Ascending aorta (tissue), 2 donors: ENCODE data around the gene ARF3. TPM values are rescaled to one million over a fixed set of nuclear protein-coding genes. Genes with fewer than 3 reads are reported as not detected.

Source experiments
- DNase-seq, 2 donors: peaks; one replicate each; pipeline ENCODE4 v3.0.0-alpha.2; 2019; ENCODE audit warnings: low spot score in 2 of 2
- H3K27ac ChIP-seq, 2 donors: fragments of 200-600 bp; sonication (generic); one replicate each; pipeline ENCODE4 v1.5.1; 2016 to 2017; ENCODE audit warnings: mild to moderate bottlenecking in 1 of 2
- H3K27me3 ChIP-seq: fragments of 200-600 bp; sonication (generic); one replicate; pipeline ENCODE4 v1.5.1; 2017
- H3K36me3 ChIP-seq, 2 donors: fragments of 200-600 bp; sonication (generic); one replicate each; pipeline ENCODE4 v1.5.1; 2016
- H3K4me1 ChIP-seq, 2 donors: fragments of 200-600 bp; sonication (generic); one replicate each; pipeline ENCODE4 v1.5.1; 2016 to 2017; ENCODE audit warnings: mild to moderate bottlenecking in 1 of 2
- H3K4me3 ChIP-seq, 2 donors: fragments of 200-600 bp; sonication (generic); one replicate each; pipeline ENCODE4 v1.5.1; 2016 to 2017; ENCODE audit warnings: mild to moderate bottlenecking in 1 of 2
- H3K9me3 ChIP-seq, 2 donors: fragments of 200-600 bp; sonication (generic); one replicate each; pipeline ENCODE4 v1.5.1; 2016
- intact Hi-C: fragments of 100-400 bp; cut with DNase I; formaldehyde crosslinking; loops from one replicate; pipeline ENCODE4 v1.15.1; 2023
- total RNA-seq: library from RNA; depleted of rRNA; stranded (reverse); fragments of >200 nt; gene quantifications from one replicate; pipeline ENCODE4 v1.1.0, GENCODE V29; 2016
- TF ChIP-seq, protein P1 (sequence below), 3 experiments: fragments of 200-600 bp in 2 of 3; fragments of 450-650 bp in 1 of 3; sonication (generic) in 2 of 3; IDR thresholded peaks; one replicate each; pipeline ENCODE4 v1.5.1; 2016 to 2019; ENCODE audit warnings: antibody characterized with exemption in 3 of 3, mild to moderate bottlenecking in 1 of 3, moderate library complexity in 1 of 3

ARF3 gene
- total RNA-seq, 1 donor from 2014 or later = 68.4 TPM

DNA sequence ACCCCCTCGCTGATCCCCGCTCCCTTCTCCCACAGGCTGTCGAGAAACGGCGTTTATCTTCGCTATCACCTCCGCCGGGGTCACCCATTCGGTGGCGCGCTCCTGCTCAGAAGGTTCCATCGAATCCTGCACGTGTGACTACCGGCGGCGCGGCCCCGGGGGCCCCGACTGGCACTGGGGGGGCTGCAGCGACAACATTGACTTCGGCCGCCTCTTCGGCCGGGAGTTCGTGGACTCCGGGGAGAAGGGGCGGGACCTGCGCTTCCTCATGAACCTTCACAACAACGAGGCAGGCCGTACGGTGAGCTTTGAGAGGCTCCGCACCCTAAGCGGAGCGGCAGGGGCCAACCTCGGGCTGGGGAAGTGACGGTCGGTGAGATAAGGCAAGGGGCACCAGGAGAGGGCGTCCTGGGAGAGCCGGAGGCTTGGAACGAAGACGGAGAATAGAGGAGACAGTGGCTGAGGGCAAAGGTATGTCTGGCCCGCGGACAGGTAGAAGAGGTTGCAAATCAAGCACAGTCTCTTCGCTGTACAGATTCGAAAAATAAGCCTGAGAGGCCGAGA is 23.2 kb upstream of the ARF3 start:
- intact Hi-C loops = no loop called here
- Histone ChIP-seq H3K4me3 (peak overlapping the region; percentile 43 to 60), H3K27me3 (peaks cover 27% of the 10 kb centered on the region), H3K9me3 (no peaks in the 10 kb centered on the region), H3K27ac (no peak overlapping the region), H3K4me1 (peaks cover 25 to 32% of the 10 kb centered on the region in 2 donors), H3K36me3 (no peaks in the 10 kb centered on the region)
- TF ChIP-seq, protein P1, sequence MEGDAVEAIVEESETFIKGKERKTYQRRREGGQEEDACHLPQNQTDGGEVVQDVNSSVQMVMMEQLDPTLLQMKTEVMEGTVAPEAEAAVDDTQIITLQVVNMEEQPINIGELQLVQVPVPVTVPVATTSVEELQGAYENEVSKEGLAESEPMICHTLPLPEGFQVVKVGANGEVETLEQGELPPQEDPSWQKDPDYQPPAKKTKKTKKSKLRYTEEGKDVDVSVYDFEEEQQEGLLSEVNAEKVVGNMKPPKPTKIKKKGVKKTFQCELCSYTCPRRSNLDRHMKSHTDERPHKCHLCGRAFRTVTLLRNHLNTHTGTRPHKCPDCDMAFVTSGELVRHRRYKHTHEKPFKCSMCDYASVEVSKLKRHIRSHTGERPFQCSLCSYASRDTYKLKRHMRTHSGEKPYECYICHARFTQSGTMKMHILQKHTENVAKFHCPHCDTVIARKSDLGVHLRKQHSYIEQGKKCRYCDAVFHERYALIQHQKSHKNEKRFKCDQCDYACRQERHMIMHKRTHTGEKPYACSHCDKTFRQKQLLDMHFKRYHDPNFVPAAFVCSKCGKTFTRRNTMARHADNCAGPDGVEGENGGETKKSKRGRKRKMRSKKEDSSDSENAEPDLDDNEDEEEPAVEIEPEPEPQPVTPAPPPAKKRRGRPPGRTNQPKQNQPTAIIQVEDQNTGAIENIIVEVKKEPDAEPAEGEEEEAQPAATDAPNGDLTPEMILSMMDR (IDR thresholded peaks at IDR 0.05) = no peak
- no peak for DNase-seq

DNA sequence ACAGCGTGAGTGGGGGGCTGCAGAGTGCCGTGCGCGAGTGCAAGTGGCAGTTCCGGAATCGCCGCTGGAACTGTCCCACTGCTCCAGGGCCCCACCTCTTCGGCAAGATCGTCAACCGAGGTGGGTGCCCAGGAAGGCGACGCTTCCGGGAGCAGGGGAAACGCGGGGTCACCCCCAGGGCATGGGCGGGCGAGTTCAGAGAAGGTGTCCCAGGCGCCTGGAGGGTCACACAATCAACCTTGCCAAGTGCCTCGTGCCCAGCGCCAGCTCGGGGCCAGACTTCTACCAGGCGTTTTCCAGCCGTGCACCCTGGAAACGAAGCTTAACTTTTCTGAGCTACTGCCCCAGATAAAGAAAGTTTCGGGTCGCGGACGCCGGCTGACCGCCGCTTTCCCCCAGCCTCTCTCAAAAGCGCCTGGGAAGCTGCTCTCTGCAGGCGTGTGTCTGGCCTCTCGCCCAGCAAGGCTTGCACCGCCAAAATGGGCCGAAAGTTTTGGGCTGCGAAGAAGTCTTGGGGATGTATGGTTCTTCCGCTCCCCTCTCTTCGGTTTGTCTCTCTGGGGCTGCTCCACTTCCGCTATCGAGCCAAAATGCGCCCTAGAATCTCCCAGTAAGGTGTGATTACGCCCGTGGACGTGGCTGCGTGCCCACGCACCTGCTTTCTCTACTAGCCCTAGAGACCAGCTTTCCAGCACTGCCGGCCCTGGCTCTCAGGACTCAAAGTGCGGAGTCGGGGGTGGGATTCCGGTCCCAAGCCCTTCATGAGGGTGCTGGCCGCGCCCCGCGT is 22.5 kb upstream of the ARF3 start:
- no peaks in the 10 kb centered on the region for H3K9me3 ChIP-seq
- DNase-seq = no peak
- no peak overlapping the region for H3K27ac ChIP-seq
- peaks cover 25 to 29% of the 10 kb centered on the region in 2 donors for H3K4me1 ChIP-seq
- no peaks in the 10 kb centered on the region for H3K36me3 ChIP-seq
- peaks cover 27% of the 10 kb centered on the region for H3K27me3 ChIP-seq
- intact Hi-C loops = no loop called here
- peak overlapping the region; percentile 43 to 60 for H3K4me3 ChIP-seq
- TF ChIP-seq, protein P1 (IDR thresholded peaks at IDR 0.05) = no peak

DNA sequence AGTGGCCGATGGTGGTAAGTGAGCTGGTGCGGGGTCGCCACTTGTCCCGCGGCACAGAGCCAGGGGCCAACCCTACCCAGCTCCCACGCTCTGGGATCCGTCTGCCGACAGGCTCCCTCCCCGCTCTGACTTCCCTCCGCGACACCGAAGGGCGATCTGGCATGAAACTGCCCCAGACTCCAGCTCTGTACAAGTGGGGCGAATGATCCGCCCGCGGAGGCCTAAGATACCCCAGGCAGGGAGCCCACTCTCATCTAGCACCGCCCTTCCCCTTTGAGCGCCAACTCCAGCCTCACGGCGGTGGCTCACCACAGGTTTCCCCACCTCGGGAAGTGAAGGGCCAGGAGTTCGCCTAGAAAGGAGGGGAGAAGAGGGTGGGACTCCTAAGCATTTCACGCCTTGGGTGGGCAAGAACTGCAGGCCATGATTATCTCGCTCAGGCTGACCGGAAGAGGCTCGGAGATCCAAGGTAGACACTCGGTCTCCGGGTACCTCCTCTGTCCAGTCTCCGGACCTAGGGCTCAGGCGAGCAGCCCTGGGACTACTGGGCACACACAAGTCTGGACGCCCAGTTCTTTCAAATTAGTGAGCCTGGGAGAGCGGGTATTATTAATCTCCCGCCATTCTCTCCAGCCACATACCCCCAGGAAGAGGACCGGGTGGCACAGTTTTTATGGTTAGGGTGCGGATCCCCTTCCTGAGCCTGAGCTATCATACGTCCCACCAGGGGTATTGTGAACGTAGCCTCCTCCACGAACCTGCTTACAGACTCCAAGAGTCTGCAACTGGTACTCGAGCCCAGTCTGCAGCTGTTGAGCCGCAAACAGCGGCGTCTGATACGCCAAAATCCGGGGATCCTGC is 21.7 kb upstream of the ARF3 start:
- intact Hi-C loops = no loop called here
- DNase-seq = no peak
- H3K27ac ChIP-seq = no peak overlapping the region
- no peaks in the 10 kb centered on the region for H3K9me3 ChIP-seq
- H3K4me1 ChIP-seq = peaks cover 25 to 29% of the 10 kb centered on the region in 2 donors
- peaks cover 27% of the 10 kb centered on the region for H3K27me3 ChIP-seq
- H3K36me3 ChIP-seq = no peaks in the 10 kb centered on the region
- peak overlapping the region; percentile 41 to 60 for H3K4me3 ChIP-seq
- TF ChIP-seq, protein P1 (IDR thresholded peaks at IDR 0.05) = no peak

DNA sequence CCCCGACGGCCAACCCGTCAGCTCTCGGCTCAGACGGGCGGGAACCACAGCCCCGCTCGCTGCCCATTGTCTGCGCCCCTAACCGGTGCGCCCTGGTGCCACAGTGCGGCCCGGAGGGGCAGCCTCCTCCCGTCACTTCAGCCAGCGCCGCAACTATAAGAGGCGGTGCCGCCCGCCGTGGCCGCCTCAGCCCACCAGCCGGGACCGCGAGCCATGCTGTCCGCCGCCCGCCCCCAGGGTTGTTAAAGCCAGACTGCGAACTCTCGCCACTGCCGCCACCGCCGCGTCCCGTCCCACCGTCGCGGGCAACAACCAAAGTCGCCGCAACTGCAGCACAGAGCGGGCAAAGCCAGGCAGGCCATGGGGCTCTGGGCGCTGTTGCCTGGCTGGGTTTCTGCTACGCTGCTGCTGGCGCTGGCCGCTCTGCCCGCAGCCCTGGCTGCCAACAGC is 21.0 kb upstream of the ARF3 start, which contains the start of gene WNT1:
TSS of gene WNT1 (plus strand) at position 32 of the 450 bp plus-strand sequence. CDS start at position 361, 329 bp downstream.
- TF ChIP-seq, protein P1 (IDR thresholded peaks at IDR 0.05) = peak in 1 of 3 experiments; percentile 32
- Histone ChIP-seq H3K27me3 (peaks cover 27% of the 10 kb centered on the region), H3K4me3 (peak within 1 kb of the TSS; percentile 41 to 60), H3K9me3 (no peaks in the 10 kb centered on the region), H3K27ac (no peak within 1 kb of the TSS), H3K4me1 (peaks cover 25 to 29% of the 10 kb centered on the region in 2 donors), H3K36me3 (no peaks in the 10 kb centered on the region)
- DNase-seq = no peak
- intact Hi-C loops = no loop called here
